Immature natural killer cell (primary cell): ENCODE data around the gene TMEM132A. TPM values are rescaled to one million over a fixed set of nuclear protein-coding genes. Genes with fewer than 3 reads are reported as not detected.

Experiments
- DNase-seq, 3 donors: peaks; one replicate each; pipeline ENCODE4 v3.0.0; 2022; ENCODE audit warnings: mixed read lengths in 1 of 3
- H3K27ac Mint-ChIP-seq, 6 donors: one replicate each; pipeline ENCODE4 v1.8.0; 2020; ENCODE audit warnings: mixed read lengths in 6 of 6, mild to moderate bottlenecking in 5 of 6, inconsistent platforms in 4 of 6, moderate library complexity in 3 of 6
- H3K27me3 Mint-ChIP-seq, 3 donors: one replicate each; pipeline ENCODE4 v1.8.0; 2020 to 2021; ENCODE audit warnings: low read depth in 3 of 3, mild to moderate bottlenecking in 3 of 3, mixed read lengths in 3 of 3, moderate library complexity in 3 of 3, inconsistent platforms in 1 of 3
- H3K36me3 Mint-ChIP-seq, 3 donors: one replicate each; pipeline ENCODE4 v1.8.0; 2020; ENCODE audit warnings: mixed read lengths in 3 of 3, inconsistent platforms in 2 of 3, mild to moderate bottlenecking in 2 of 3
- H3K4me1 Mint-ChIP-seq, 2 donors: one replicate each; pipeline ENCODE4 v1.8.0; 2020; ENCODE audit warnings: inconsistent platforms in 2 of 2, mild to moderate bottlenecking in 2 of 2, mixed read lengths in 2 of 2, moderate library complexity in 1 of 2
- H3K4me3 Mint-ChIP-seq, 5 donors: one replicate each; pipeline ENCODE4 v1.8.0; 2020; ENCODE audit warnings: mild to moderate bottlenecking in 5 of 5, mixed read lengths in 5 of 5, inconsistent platforms in 3 of 5, moderate library complexity in 3 of 5
- H3K9me3 Mint-ChIP-seq, 6 donors: one replicate each; pipeline ENCODE4 v1.8.0; 2020; ENCODE audit warnings: mild to moderate bottlenecking in 6 of 6, mixed read lengths in 6 of 6, inconsistent platforms in 4 of 6, moderate library complexity in 3 of 6
- polyA plus RNA-seq, 3 donors: library from polyadenylated mRNA; unstranded; fragments of 300-500 nt; fragmentation: Illumina TruSeq; gene quantifications; one replicate each; pipeline ENCODE4 v1.2.3, GENCODE V29; 2021

The TMEM132A gene
- polyA plus RNA-seq, 3 donors from 2014 or later, result not detected

DNA sequence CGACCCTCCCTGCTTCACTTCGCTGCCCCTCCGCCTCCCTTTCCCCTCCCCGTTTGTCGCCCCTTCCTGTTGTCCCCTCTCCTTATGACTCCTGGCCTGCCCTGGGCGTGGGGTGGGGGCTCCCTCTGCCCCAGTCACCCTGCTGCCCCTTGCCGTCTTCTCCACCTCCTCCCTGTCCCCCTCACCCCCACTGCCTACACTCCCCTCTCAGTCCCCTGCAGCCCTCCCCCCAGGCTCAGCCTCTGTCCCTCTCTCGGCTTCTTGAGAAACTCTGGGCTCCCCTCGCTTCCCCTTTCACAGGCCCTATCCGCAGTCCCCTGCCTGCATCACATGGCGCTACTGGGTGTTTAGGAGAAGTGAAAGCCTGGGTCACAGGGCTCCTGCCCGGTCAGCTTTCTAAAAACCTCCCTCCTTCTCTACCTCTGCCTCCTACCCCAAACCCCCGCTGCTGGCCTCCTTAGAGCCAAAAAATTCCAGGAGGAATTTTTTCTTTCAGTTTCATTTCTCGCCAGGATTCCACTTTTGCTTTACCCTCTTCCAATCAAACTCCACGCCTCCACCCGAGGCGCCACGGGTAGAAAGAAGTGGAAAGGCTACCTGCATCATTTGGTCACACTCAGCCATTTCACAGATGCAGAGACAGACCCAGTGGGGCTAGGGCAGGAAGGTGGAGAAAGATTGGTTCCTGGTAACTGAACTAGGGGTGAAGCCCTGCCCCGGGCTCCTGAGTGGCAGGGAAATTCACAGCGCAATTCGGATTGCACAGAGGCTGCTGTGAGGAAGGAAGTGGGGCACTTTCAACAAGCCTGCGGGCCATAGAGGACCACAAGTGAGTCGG is 27.9 kb downstream of the TMEM132A start, which contains the start of gene SLC15A3:
Gene SLC15A3, minus strand, starts transcription at position 273 of the 838 bp plus-strand sequence. CDS start 625 bp downstream, outside the sequence.
- H3K27ac Mint-ChIP-seq, result peak within 1 kb of the TSS; percentile 59 to 87 (median 72)

GRCh38 chr11:60952742-60953170 is 28.5 kb downstream of the TMEM132A start:
- H3K4me3 Mint-ChIP-seq, result peak overlapping the region; percentile 83 to 93 (median 89)
- H3K27me3 Mint-ChIP-seq, result peaks cover 4 to 17% (median 10%) of the 10 kb centered on the region in 3 donors
- no peaks in the 10 kb centered on the region for H3K9me3 Mint-ChIP-seq
- no peaks in the 10 kb centered on the region for H3K36me3 Mint-ChIP-seq
- no peak for DNase-seq
- peak overlapping the region in 5 of 6 donors; percentile 1 to 87 (median 72) for H3K27ac Mint-ChIP-seq
- peaks cover 14 to 21% of the 10 kb centered on the region in 2 donors for H3K4me1 Mint-ChIP-seq

More for the DNA sequence above, 27.9 kb downstream of the TMEM132A start, which contains the start of gene SLC15A3:
- no peaks in the 10 kb centered on the region for H3K36me3 Mint-ChIP-seq
- no peaks in the 10 kb centered on the region for H3K9me3 Mint-ChIP-seq
- peak within 1 kb of the TSS; percentile 83 to 93 (median 89) for H3K4me3 Mint-ChIP-seq
- peaks cover 14 to 21% of the 10 kb centered on the region in 2 donors for H3K4me1 Mint-ChIP-seq
- peaks cover 4 to 17% (median 10%) of the 10 kb centered on the region in 3 donors for H3K27me3 Mint-ChIP-seq
- DNase-seq, result peak; percentile 18 to 30 (median 20)

GRCh38 chr11:60953781-60954180 is 29.5 kb downstream of the TMEM132A start:
- peaks cover 14 to 21% of the 10 kb centered on the region in 2 donors for H3K4me1 Mint-ChIP-seq
- H3K4me3 Mint-ChIP-seq, result no peak overlapping the region
- no peaks in the 10 kb centered on the region for H3K36me3 Mint-ChIP-seq
- no peak for DNase-seq
- H3K27ac Mint-ChIP-seq, result peak overlapping the region in 2 of 6 donors; percentile 36 to 48
- no peaks in the 10 kb centered on the region for H3K9me3 Mint-ChIP-seq
- H3K27me3 Mint-ChIP-seq, result peaks cover 4 to 12% (median 10%) of the 10 kb centered on the region in 3 donors

GRCh38 chr11:60954421-60954820 is 30.2 kb downstream of the TMEM132A start:
- Mint-ChIP-seq H3K27me3 (peaks cover 4 to 10% (median 10%) of the 10 kb centered on the region in 3 donors), H3K36me3 (no peaks in the 10 kb centered on the region), H3K27ac (no peak overlapping the region), H3K4me1 (peaks cover 14 to 21% of the 10 kb centered on the region in 2 donors), H3K4me3 (no peak overlapping the region), H3K9me3 (no peaks in the 10 kb centered on the region)
- no peak for DNase-seq

DNA sequence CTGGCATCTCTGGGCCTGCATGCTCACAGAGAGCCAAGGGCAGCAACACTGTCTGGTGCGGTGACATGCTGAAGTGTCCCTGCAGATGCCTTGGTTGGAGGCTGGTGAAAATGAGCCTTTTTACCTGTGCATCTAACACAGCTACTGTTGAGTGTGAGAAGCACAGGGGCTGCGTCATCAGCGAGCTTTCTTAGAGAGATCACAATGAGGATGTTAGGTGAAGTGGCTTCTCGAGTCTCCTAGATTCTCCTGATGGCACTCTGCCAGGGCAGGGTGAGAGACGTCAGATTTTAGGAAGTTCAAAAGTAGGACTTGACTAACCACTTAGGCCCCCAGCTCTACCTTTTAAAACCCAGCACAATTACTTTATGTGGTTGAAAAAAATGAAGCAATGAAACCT is 31.3 kb downstream of the TMEM132A start:
- H3K4me1 Mint-ChIP-seq, result peaks cover 14 to 18% of the 10 kb centered on the region in 2 donors
- H3K9me3 Mint-ChIP-seq, result no peaks in the 10 kb centered on the region
- H3K36me3 Mint-ChIP-seq, result no peaks in the 10 kb centered on the region
- no peak overlapping the region for H3K27ac Mint-ChIP-seq
- H3K27me3 Mint-ChIP-seq, result peaks cover 2 to 10% (median 9%) of the 10 kb centered on the region in 3 donors
- no peak overlapping the region for H3K4me3 Mint-ChIP-seq
- no peak for DNase-seq

GRCh38 chr11:60957188-60957587 is 32.9 kb downstream of the TMEM132A start:
- H3K27me3 Mint-ChIP-seq, result peaks cover 3 to 10% (median 10%) of the 10 kb centered on the region in 3 donors

GRCh38 chr11:60959431-60959830 is 35.2 kb downstream of the TMEM132A start:
- Mint-ChIP-seq H3K27ac (no peak overlapping the region), H3K4me1 (no peaks in the 10 kb centered on the region), H3K9me3 (no peaks in the 10 kb centered on the region), H3K36me3 (no peaks in the 10 kb centered on the region), H3K4me3 (no peak overlapping the region), H3K27me3 (peaks cover 6 to 8% (median 7%) of the 10 kb centered on the region in 3 donors)
- no peak for DNase-seq

More at GRCh38 chr11:60957188-60957587, 32.9 kb downstream of the TMEM132A start:
- Mint-ChIP-seq H3K27ac (no peak overlapping the region), H3K9me3 (no peaks in the 10 kb centered on the region), H3K4me3 (no peak overlapping the region), H3K36me3 (no peaks in the 10 kb centered on the region), H3K4me1 (peaks cover 10% of the 10 kb centered on the region in 2 donors)
- DNase-seq, result no peak

DNA sequence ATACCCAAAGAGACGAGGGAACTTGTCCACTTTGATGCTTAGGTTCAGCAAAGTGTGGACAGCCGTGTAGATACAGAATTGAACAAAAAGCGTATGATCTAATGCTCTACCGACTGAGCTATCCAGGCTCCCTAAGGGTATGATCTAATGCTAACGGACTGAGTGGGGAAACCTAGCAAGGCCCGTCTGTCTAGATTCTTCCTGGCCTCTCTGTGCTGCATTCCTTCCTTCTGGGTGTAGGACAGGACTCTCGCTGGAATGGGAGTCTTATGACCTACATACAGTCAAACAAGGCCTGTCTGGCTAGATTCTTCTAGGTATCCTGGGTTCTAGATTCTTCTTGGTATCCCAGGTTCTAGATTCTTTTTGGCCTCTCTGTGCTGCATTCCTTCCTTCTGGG is 36.1 kb downstream of the TMEM132A start:
- Mint-ChIP-seq H3K27me3 (peaks cover 6 to 8% (median 7%) of the 10 kb centered on the region in 3 donors), H3K36me3 (no peaks in the 10 kb centered on the region), H3K27ac (no peak overlapping the region), H3K9me3 (no peaks in the 10 kb centered on the region), H3K4me3 (no peak overlapping the region), H3K4me1 (no peaks in the 10 kb centered on the region)
- no peak for DNase-seq

GRCh38 chr11:60964801-60965200 is 40.5 kb downstream of the TMEM132A start:
- peaks cover 0 to 4% (median 0%) of the 10 kb centered on the region in 3 donors for H3K36me3 Mint-ChIP-seq
- peaks cover 3 to 6% (median 5%) of the 10 kb centered on the region in 3 donors for H3K27me3 Mint-ChIP-seq
- H3K27ac Mint-ChIP-seq, result no peak overlapping the region
- no peaks in the 10 kb centered on the region for H3K9me3 Mint-ChIP-seq
- H3K4me3 Mint-ChIP-seq, result no peak overlapping the region
- no peaks in the 10 kb centered on the region for H3K4me1 Mint-ChIP-seq
- DNase-seq, result no peak

- H3K27ac Mint-ChIP-seq, result no peak overlapping the region
Observed at GRCh38 chr11:60966890-60967289, 42.6 kb downstream of the TMEM132A start.

GRCh38 chr11:60968223-60968622 is 44.0 kb downstream of the TMEM132A start:
- DNase-seq, result no peak
- Mint-ChIP-seq H3K4me1 (peaks cover 30 to 32% of the 10 kb centered on the region in 2 donors), H3K27me3 (peaks cover 2 to 3% (median 3%) of the 10 kb centered on the region in 3 donors), H3K36me3 (peaks cover 0 to 5% (median 0%) of the 10 kb centered on the region in 3 donors), H3K4me3 (no peak overlapping the region), H3K27ac (no peak overlapping the region), H3K9me3 (no peaks in the 10 kb centered on the region)

More at GRCh38 chr11:60966890-60967289, 42.6 kb downstream of the TMEM132A start:
- no peaks in the 10 kb centered on the region for H3K9me3 Mint-ChIP-seq
- H3K4me1 Mint-ChIP-seq, result peaks cover 18 to 19% of the 10 kb centered on the region in 2 donors
- H3K36me3 Mint-ChIP-seq, result peaks cover 0 to 4% (median 0%) of the 10 kb centered on the region in 3 donors
- no peak for DNase-seq
- H3K27me3 Mint-ChIP-seq, result peaks cover 3 to 4% (median 3%) of the 10 kb centered on the region in 3 donors
- H3K4me3 Mint-ChIP-seq, result no peak overlapping the region

DNA sequence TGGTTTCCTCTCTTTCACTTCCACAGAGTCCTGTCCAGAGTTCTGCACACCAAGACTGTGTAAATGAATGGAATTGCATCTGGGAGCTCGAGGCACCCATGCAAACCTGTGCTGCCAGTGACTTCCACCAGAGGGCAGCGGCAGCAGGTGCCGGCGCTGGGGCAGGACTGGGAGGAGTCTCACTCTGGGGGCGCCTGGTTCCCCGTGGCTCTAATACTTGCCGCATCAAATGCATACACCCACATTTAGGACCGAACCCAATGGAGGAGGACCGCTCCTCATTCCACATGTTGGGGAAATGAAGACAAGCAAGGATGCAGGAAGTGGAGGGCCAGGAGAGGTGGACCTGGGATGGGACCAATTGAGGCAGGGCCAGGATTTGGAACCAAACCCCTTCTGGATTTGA is 46.1 kb downstream of the TMEM132A start:
- Mint-ChIP-seq H3K4me1 (peaks cover 45 to 54% of the 10 kb centered on the region in 2 donors), H3K27ac (peak overlapping the region in 4 of 6 donors; percentile 51 to 78 (median 62)), H3K4me3 (peak overlapping the region; percentile 35 to 95 (median 85)), H3K9me3 (no peaks in the 10 kb centered on the region), H3K27me3 (peaks cover 2 to 3% (median 3%) of the 10 kb centered on the region in 3 donors), H3K36me3 (peaks cover 0 to 8% (median 0%) of the 10 kb centered on the region in 3 donors)
- peak; percentile 64 to 68 (median 66) for DNase-seq

DNA sequence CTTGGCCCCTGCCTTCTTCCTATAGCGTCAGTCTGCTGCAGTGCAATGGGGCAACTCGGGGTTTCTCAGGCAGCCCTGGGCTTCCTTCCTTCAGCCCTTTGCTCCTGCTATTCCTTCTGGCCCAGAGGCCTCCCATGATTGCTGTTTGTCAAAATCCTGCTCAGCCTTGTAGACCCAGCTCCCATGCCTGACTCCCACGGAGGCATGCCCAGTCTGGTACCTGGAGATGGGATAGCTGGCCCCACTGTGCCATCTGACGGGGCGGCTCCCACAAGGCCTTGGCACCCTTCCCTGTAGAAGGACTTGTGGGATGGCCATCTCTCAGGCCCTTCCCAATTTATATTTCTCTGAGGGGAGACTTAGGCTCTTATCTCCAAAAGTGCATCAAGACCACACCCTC is 46.6 kb downstream of the TMEM132A start:
- peak overlapping the region in 5 of 6 donors; percentile 78 to 94 (median 85) for H3K27ac Mint-ChIP-seq
- H3K9me3 Mint-ChIP-seq, result no peaks in the 10 kb centered on the region
- DNase-seq, result no peak

GRCh38 chr11:60971520-60971919 is 47.3 kb downstream of the TMEM132A start, which contains the start of gene CD6:
CD6 (plus strand) TSS chr11:60971680; CDS start chr11:60971866, 186 bp downstream.
- peak within 1 kb of the TSS; percentile 85 to 95 (median 87) for H3K4me3 Mint-ChIP-seq
- peaks cover 2 to 3% (median 2%) of the 10 kb centered on the region in 3 donors for H3K27me3 Mint-ChIP-seq
- peak within 1 kb of the TSS; percentile 78 to 94 (median 84) for H3K27ac Mint-ChIP-seq
- peak; percentile 60 to 71 (median 62) for DNase-seq
- peaks cover 47 to 59% of the 10 kb centered on the region in 2 donors for H3K4me1 Mint-ChIP-seq
- H3K9me3 Mint-ChIP-seq, result no peaks in the 10 kb centered on the region
- H3K36me3 Mint-ChIP-seq, result peaks cover 0 to 8% (median 0%) of the 10 kb centered on the region in 3 donors

More for the DNA sequence above, 46.6 kb downstream of the TMEM132A start:
- Mint-ChIP-seq H3K36me3 (peaks cover 0 to 8% (median 0%) of the 10 kb centered on the region in 3 donors), H3K4me1 (peaks cover 45 to 54% of the 10 kb centered on the region in 2 donors), H3K4me3 (peak overlapping the region; percentile 85 to 95 (median 87)), H3K27me3 (peaks cover 2 to 3% (median 2%) of the 10 kb centered on the region in 3 donors)
